ENCODE measurements around the gene BEGAIN.

- TF ChIP-seq POLR2A (IDR thresholded peaks at IDR 0.05), result no peak
- TF ChIP-seq CTCF (IDR thresholded peaks at IDR 0.05), result no peak
Observed at GRCh38 chr14:100572543-100572942, 14.7 kb downstream of the BEGAIN start.
